Measurements from ENCODE around the gene PXK.
"Not testable (repeated sequence)": the region's sequence is repeated elsewhere in the genome, so short reads cannot be mapped to it uniquely, and the experiment has no call there.

The PXK gene

GRCh38 chr3:58332575-58333188, at the start of gene PXK:
PXK (plus strand) TSS chr3:58332892; CDS start chr3:58332989, 97 bp downstream.
- DNase-seq = peak; percentile 73

- DNase-seq = no peak
Measured at GRCh38 chr3:58285334-58285733, 47.4 kb upstream of the PXK start.

- DNase-seq = no peak
Measured at GRCh38 chr3:58287354-58287753, 45.3 kb upstream of the PXK start.

GRCh38 chr3:58288011-58288728, 44.5 kb upstream of the PXK start:
- DNase-seq = no peak

GRCh38 chr3:58288964-58289613, 43.6 kb upstream of the PXK start:
- not testable (repeated sequence) for DNase-seq

GRCh38 chr3:58290446-58290845, 42.2 kb upstream of the PXK start:
- not testable (repeated sequence) for DNase-seq

GRCh38 chr3:58291671-58292338, 40.9 kb upstream of the PXK start:
- no peak for DNase-seq

GRCh38 chr3:58292866-58293265, 39.8 kb upstream of the PXK start:
- no peak for DNase-seq

GRCh38 chr3:58293516-58293915, 39.2 kb upstream of the PXK start:
- no peak for DNase-seq

- DNase-seq = no peak
Measured at GRCh38 chr3:58296269-58296668, 36.4 kb upstream of the PXK start.

GRCh38 chr3:58296843-58297242, 35.8 kb upstream of the PXK start:
- no peak for DNase-seq

GRCh38 chr3:58298190-58298589, 34.5 kb upstream of the PXK start:
- no peak for DNase-seq

GRCh38 chr3:58299075-58299474, 33.6 kb upstream of the PXK start:
- DNase-seq = no peak

GRCh38 chr3:58299839-58300516, 32.7 kb upstream of the PXK start:
- no peak for DNase-seq

GRCh38 chr3:58305882-58306711, 26.6 kb upstream of the PXK start, which contains the start of the genes HTD2 and RPP14:
HTD2 (plus strand) TSS chr3:58306520; CDS start chr3:58317614, 11,094 bp downstream.
RPP14 (plus strand) TSS chr3:58306245; CDS start chr3:58310330, 4,085 bp downstream.
- DNase-seq = peak; percentile 97

- no peak for DNase-seq
Measured at GRCh38 chr3:58307639-58308215, 25.0 kb upstream of the PXK start.

GRCh38 chr3:58308728-58309127, 24.0 kb upstream of the PXK start:
- DNase-seq = no peak

GRCh38 chr3:58317811-58318210, 14.9 kb upstream of the PXK start:
- no peak for DNase-seq

- no peak for DNase-seq
Measured at GRCh38 chr3:58321791-58322190, 10.9 kb upstream of the PXK start.

GRCh38 chr3:58322793-58323192, 9.9 kb upstream of the PXK start:
- DNase-seq = no peak

Data from activated effector memory CD4-positive, alpha-beta T cell treated with Interleukin-2 at 50 U/mL for 16 hours (primary cell).